ENCODE results near the gene SPINK6. TPM values are rescaled to one million over a fixed set of nuclear protein-coding genes. Genes with fewer than 3 reads are reported as not detected.
A peak's percentile ranks its signal among the peaks of the same experiment; 100 is the strongest.

The SPINK6 gene
- total and polyA plus RNA-seq, 2 of the 8 experiments (the other 6 are each of a cell fraction or from before 2014, with no cell fraction given): not detected

DNA sequence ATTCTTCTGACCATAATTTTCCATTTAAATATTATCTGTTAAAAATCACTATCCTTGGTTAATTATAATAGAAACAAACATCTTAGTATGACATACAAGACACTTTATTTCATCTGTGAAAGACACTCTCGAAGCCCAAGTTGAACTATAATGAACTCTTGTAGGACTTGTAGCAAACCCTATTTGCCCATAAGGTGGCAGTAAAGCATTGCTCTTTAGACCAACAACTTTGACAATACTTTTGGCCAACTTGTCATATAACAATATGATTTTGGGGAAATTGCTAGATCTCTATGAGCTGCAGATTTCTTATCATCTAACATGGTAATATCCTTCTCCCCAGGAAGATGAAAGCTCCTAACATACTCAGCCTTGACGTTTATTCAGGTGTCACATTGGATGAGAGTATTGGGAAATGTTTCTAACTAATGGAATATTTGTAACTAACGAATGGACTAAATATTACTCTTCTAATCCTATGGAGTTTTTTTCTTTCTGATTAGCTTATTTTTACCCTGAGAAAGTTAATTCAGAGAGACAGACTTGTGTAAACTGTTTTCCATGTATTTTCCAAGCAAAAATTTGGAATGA is 23.5 kb upstream of the SPINK6 start:
- H3K14ac ChIP-seq (ENCODE audit: insufficient read length): no peak overlapping the region
- H2BK120ac ChIP-seq (replicated peaks; ENCODE audit: low read depth, low read length): no peak overlapping the region
- no peak overlapping the region for H3K9ac ChIP-seq (replicated peaks in 1 of 4; ENCODE audit: extremely low read depth in 1 of 4, low read depth in 3 of 4, low read length in 3 of 4)
- ChIA-PET POLR2A (ENCODE audit: partially characterized antibody) (no interaction called here), CTCF (ENCODE audit: partially characterized antibody) (interaction anchor here (0.6 to 2.6 kb wide), 35 partner anchors 8 to 798 kb away, joined by 3 to 35 read pairs (median 4); partner anchors contain the start of gene FBXO38)
- H2BK5ac ChIP-seq (ENCODE audit: low read depth, low read length): no peak overlapping the region
- no peak overlapping the region for H3K4me3 ChIP-seq (ENCODE audit: extremely low read depth in 1 of 4, insufficient read depth in 2 of 4, low read depth in 3 of 4, low read length in 4 of 4)
- no peak overlapping the region for H2BK20ac ChIP-seq (ENCODE audit: low read length)
- no peak overlapping the region for H3K4ac ChIP-seq (replicated peaks; ENCODE audit: insufficient read length, low read depth, low read length)
- no peaks in the 10 kb centered on the region for H3K79me1 ChIP-seq (ENCODE audit: low read depth, low read length)
- 59% methylated on average over 3 of the region's 3 CpGs; no CpG with 5 or more reads in 1 of the 2 experiments for WGBS, 2 experiments (ENCODE audit: extremely low coverage in 1 of 2, insufficient coverage in 1 of 2, insufficient read length in 1 of 2, insufficient replicate concordance in 2 of 2, low coverage in 1 of 2, low lambda C conversion rate in 2 of 2, missing lambda C conversion rate in 1 of 2)
- no peak overlapping the region for H4K8ac ChIP-seq (ENCODE audit: extremely low read depth, insufficient read depth, low read length)
- no peak overlapping the region for H2AFZ ChIP-seq (ENCODE audit: low read length)
- H3K23me2 ChIP-seq (ENCODE audit: low read depth, low read length): no peaks in the 10 kb centered on the region
- H3K36me3 ChIP-seq (ENCODE audit: control insufficient read depth in 2 of 4, insufficient read depth in 4 of 4, low read length in 3 of 4): no peaks in the 10 kb centered on the region
- no peak overlapping the region for H3K23ac ChIP-seq (ENCODE audit: insufficient read length)
- no peak for DNase-seq (ENCODE audit: low read depth in 1 of 2, low spot score in 2 of 2)
- H3K27ac ChIP-seq (ENCODE audit: low read depth, low read length): no peak overlapping the region
- no peaks in the 10 kb centered on the region for H3K4me1 ChIP-seq (replicated peaks in 1 of 4; ENCODE audit: control insufficient read depth in 3 of 4, insufficient read depth in 4 of 4, low read length in 3 of 4)
- no peak overlapping the region for H2AK5ac ChIP-seq (ENCODE audit: low read depth, low read length)
- peak; percentile 96 for FAIRE-seq
- H4K5ac ChIP-seq (ENCODE audit: insufficient read length, low read depth, low read length): no peak overlapping the region
- no peaks in the 10 kb centered on the region for H3K27me3 ChIP-seq (replicated peaks in 1 of 4; ENCODE audit: control insufficient read depth in 3 of 4, extremely low read depth in 1 of 4, insufficient read depth in 3 of 4, low read length in 3 of 4)
- H3K9me3 ChIP-seq (ENCODE audit: insufficient read depth in 2 of 2, low read depth in 1 of 2, low read length in 1 of 2): no peaks in the 10 kb centered on the region
- no peak overlapping the region for H3K4me2 ChIP-seq (ENCODE audit: insufficient read depth in 1 of 2, low read depth in 2 of 2, low read length in 2 of 2)
- no peak overlapping the region for H2BK15ac ChIP-seq (ENCODE audit: low read length)
- H3K18ac ChIP-seq (ENCODE audit: extremely low read depth, low read length): no peak overlapping the region
- no peak overlapping the region for H4K91ac ChIP-seq (replicated peaks; ENCODE audit: insufficient read length, low read length)
- no peak overlapping the region for H2BK12ac ChIP-seq (ENCODE audit: low read depth, low read length)
- no peak overlapping the region for H3K56ac ChIP-seq (replicated peaks; ENCODE audit: insufficient read length, low read depth, low read length)
- no peaks in the 10 kb centered on the region for H3K79me2 ChIP-seq (ENCODE audit: control insufficient read depth in 1 of 2, insufficient read depth in 2 of 2, low read length in 2 of 2)
- no peaks in the 10 kb centered on the region for H4K20me1 ChIP-seq (replicated peaks in 1 of 2; ENCODE audit: control insufficient read depth in 1 of 2, insufficient read depth in 2 of 2, low read length in 2 of 2)
- no peak for TF ChIP-seq SIN3A (conservative IDR thresholded peaks at IDR 0.05 in 1 of 2, IDR thresholded peaks at IDR 0.05 in 1 of 2; ENCODE audit: low read depth in 1 of 2, low read length in 2 of 2)
- no peak for TF ChIP-seq TAF7 (optimal IDR thresholded peaks at IDR 0.05; ENCODE audit: borderline replicate concordance, low read depth, low read length)
- TF ChIP-seq, protein P1, sequence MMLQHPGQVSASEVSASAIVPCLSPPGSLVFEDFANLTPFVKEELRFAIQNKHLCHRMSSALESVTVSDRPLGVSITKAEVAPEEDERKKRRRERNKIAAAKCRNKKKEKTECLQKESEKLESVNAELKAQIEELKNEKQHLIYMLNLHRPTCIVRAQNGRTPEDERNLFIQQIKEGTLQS (IDR thresholded peaks at IDR 0.05; ENCODE audit: insufficient read depth, low read depth, low read length): no peak
- TF ChIP-seq EP300 (IDR thresholded peaks at IDR 0.05; ENCODE audit: borderline replicate concordance in 1 of 2, low read depth in 2 of 2, low read length in 2 of 2): no peak
- TF ChIP-seq TAF1 (IDR thresholded peaks at IDR 0.05; ENCODE audit: low read depth, low read length): no peak
- TF ChIP-seq RFX5 (IDR thresholded peaks at IDR 0.05; ENCODE audit: borderline replicate concordance, low read depth, low read length): no peak
- peak; percentile 90 to 93 for TF ChIP-seq RAD21 (IDR thresholded peaks at IDR 0.05 in 1 of 2, conservative IDR thresholded peaks at IDR 0.05 in 1 of 2; ENCODE audit: low read depth in 2 of 2, low read length in 2 of 2)
- TF ChIP-seq GTF2F1 (IDR thresholded peaks at IDR 0.05; ENCODE audit: borderline replicate concordance, low read depth, low read length): no peak
- no peak for TF ChIP-seq KDM5A (IDR thresholded peaks at IDR 0.05; ENCODE audit: low read length)
- TF ChIP-seq RBBP5 (IDR thresholded peaks at IDR 0.05; ENCODE audit: borderline replicate concordance, low read depth, low read length): no peak
- no peak for TF ChIP-seq HDAC6 (IDR thresholded peaks at IDR 0.05; ENCODE audit: low read depth, low read length)

Measured in H1 (cell line).